HTERT RPE-1 (cell line): ENCODE measurements around the gene GABPB2.
"Not testable (repeated sequence)": the region's sequence is repeated elsewhere in the genome, so short reads cannot be mapped to it uniquely, and the experiment has no call there.

Experiments used
- in situ Hi-C: fragments of 300-500 bp; cut with MboI; formaldehyde crosslinking; loops from 4 replicates; pipeline ENCODE4 v1.14.3; 2020; ENCODE audit warnings: low sequenced_read_pairs

Gene GABPB2

GRCh38 chr1:151059109-151060006, 11.2 kb upstream of the GABPB2 start, which contains the start of gene CDC42SE1:
Gene CDC42SE1, minus strand, starts transcription at chr1:151059622. Its CDS starts 3,892 bp downstream, at chr1:151055730.
- in situ Hi-C loops, result no loop called here

- in situ Hi-C loops, result no loop called here
Measured at GRCh38 chr1:151060007-151060656, 10.4 kb upstream of the GABPB2 start, which contains the start of gene MLLT11. Gene MLLT11, plus strand, starts transcription at chr1:151060397. Its CDS starts 6,828 bp downstream, at chr1:151067225.

GRCh38 chr1:151060657-151061421, 9.7 kb upstream of the GABPB2 start:
- in situ Hi-C loops, result no loop called here

GRCh38 chr1:151061704-151062103, 8.9 kb upstream of the GABPB2 start:
- in situ Hi-C loops, result no loop called here

GRCh38 chr1:151062741-151063371, 7.7 kb upstream of the GABPB2 start:
- in situ Hi-C loops, result no loop called here

GRCh38 chr1:151065089-151065645, 5.4 kb upstream of the GABPB2 start:
- in situ Hi-C loops, result no loop called here

- in situ Hi-C loops, result no loop called here
Measured at GRCh38 chr1:151067185-151067584, 3.4 kb upstream of the GABPB2 start.

GRCh38 chr1:151069103-151069486, 1.5 kb upstream of the GABPB2 start:
- in situ Hi-C loops, result no loop called here

- in situ Hi-C loops, result no loop called here
Measured at GRCh38 chr1:151072224-151072623, 1.7 kb downstream of the GABPB2 start.

- in situ Hi-C loops, result no loop called here
Measured at GRCh38 chr1:151085953-151086559, 15.5 kb downstream of the GABPB2 start.

GRCh38 chr1:151097426-151097825, 26.9 kb downstream of the GABPB2 start:
- in situ Hi-C loops, result not testable (repeated sequence)

- in situ Hi-C loops, result no loop called here
Measured at GRCh38 chr1:151098126-151098525, 27.6 kb downstream of the GABPB2 start.

- in situ Hi-C loops, result no loop called here
Measured at GRCh38 chr1:151104630-151105029, 34.1 kb downstream of the GABPB2 start.

GRCh38 chr1:151106894-151107293, 36.3 kb downstream of the GABPB2 start:
- in situ Hi-C loops, result no loop called here

GRCh38 chr1:151108331-151108730, 37.8 kb downstream of the GABPB2 start:
- in situ Hi-C loops, result no loop called here

- in situ Hi-C loops, result no loop called here
Measured at GRCh38 chr1:151113877-151114276, 43.3 kb downstream of the GABPB2 start.

- in situ Hi-C loops, result no loop called here
Measured at GRCh38 chr1:151124763-151125403, 54.3 kb downstream of the GABPB2 start.

- in situ Hi-C loops, result no loop called here
Measured at GRCh38 chr1:151128800-151129199, 58.2 kb downstream of the GABPB2 start.

- in situ Hi-C loops, result no loop called here
Measured at GRCh38 chr1:151130987-151131586, 60.5 kb downstream of the GABPB2 start.
